Measurements from ENCODE around the gene CDNF.

GRCh38 chr10:14833106-14833505 is 4.7 kb downstream of the CDNF start:
- TF ChIP-seq POLR2A (IDR thresholded peaks at IDR 0.05; ENCODE audit: low read depth, low read length) (no peak), TAF1 (IDR thresholded peaks at IDR 0.05; ENCODE audit: borderline replicate concordance, low read depth, low read length) (no peak)
